Mesendoderm (in vitro differentiated cells): Measurements from ENCODE around the gene PHOX2A.
"Not testable (repeated sequence)": the region's sequence is repeated elsewhere in the genome, so short reads cannot be mapped to it uniquely, and the experiment has no call there.

Experiments
- DNase-seq: peaks from one replicate; pipeline ENCODE4 v3.0.0; 2013
- H2AK5ac ChIP-seq: 2 replicates; pipeline ENCODE4 v1.6.1; 2013; ENCODE audit warnings: low read length, inconsistent platforms
- H2BK120ac ChIP-seq: 2 replicates; pipeline ENCODE4 v1.6.1; 2013; ENCODE audit warnings: low read depth, mild to moderate bottlenecking, low read length, moderate library complexity, mixed read lengths
- H2BK15ac ChIP-seq: replicated peaks from 2 replicates; pipeline ENCODE4 v1.6.1; 2013; ENCODE audit warnings: low read depth, mild to moderate bottlenecking, moderate library complexity
- H2BK5ac ChIP-seq: 2 replicates; pipeline ENCODE4 v1.6.1; 2013; ENCODE audit warnings: low read length, inconsistent platforms
- H3K18ac ChIP-seq: 2 replicates; pipeline ENCODE4 v1.6.1; 2013; ENCODE audit warnings: mild to moderate bottlenecking, low read length, mixed read lengths
- H3K23ac ChIP-seq: one replicate; pipeline ENCODE4 v1.6.1; 2013; ENCODE audit warnings: low read length
- H3K27ac ChIP-seq: 2 replicates; pipeline ENCODE4 v1.5.1; 2013; ENCODE audit warnings: low read depth, mild to moderate bottlenecking, inconsistent platforms, low read length, moderate library complexity
- H3K27me3 ChIP-seq: 2 replicates; pipeline ENCODE4 v1.6.1; 2013; ENCODE audit warnings: low read length, control low read depth, mild to moderate bottlenecking, inconsistent platforms; ENCODE audit not compliant: insufficient read depth, poor library complexity
- H3K36me3 ChIP-seq: 2 replicates; pipeline ENCODE4 v1.6.1; 2013; ENCODE audit warnings: low read length, inconsistent platforms; ENCODE audit not compliant: control insufficient read depth, insufficient read depth
- H3K4ac ChIP-seq: one replicate; pipeline ENCODE4 v1.6.1; 2013; ENCODE audit warnings: low read depth, mild to moderate bottlenecking, low read length, moderate library complexity
- H3K4me1 ChIP-seq: 2 replicates; pipeline ENCODE4 v1.6.1; 2013; ENCODE audit warnings: low read depth, low read length, inconsistent platforms; ENCODE audit not compliant: control insufficient read depth
- H3K4me2 ChIP-seq: 2 replicates; pipeline ENCODE4 v1.6.1; 2013; ENCODE audit warnings: low read length
- H3K4me3 ChIP-seq: 2 replicates; pipeline ENCODE4 v1.5.1; 2013; ENCODE audit warnings: mild to moderate bottlenecking, low read length
- H3K56ac ChIP-seq: one replicate; pipeline ENCODE4 v1.6.1; 2013; ENCODE audit warnings: low read length
- H3K79me1 ChIP-seq: 2 replicates; pipeline ENCODE4 v1.6.1; 2013; ENCODE audit warnings: low read length, inconsistent platforms
- H3K79me2 ChIP-seq: 2 replicates; pipeline ENCODE4 v1.6.1; 2013; ENCODE audit warnings: mild to moderate bottlenecking, low read length; ENCODE audit not compliant: control insufficient read depth, insufficient read depth
- H3K9ac ChIP-seq: 2 replicates; pipeline ENCODE4 v1.6.1; 2013; ENCODE audit warnings: low read length, inconsistent platforms
- H4K5ac ChIP-seq: one replicate; pipeline ENCODE4 v1.6.1; 2013; ENCODE audit warnings: low read length
- H4K8ac ChIP-seq: one replicate; pipeline ENCODE4 v1.6.1; 2013; ENCODE audit warnings: low read depth, mild to moderate bottlenecking, control low read depth, low read length, moderate library complexity
- WGBS: extraction: QIAGEN DNeasy Blood & Tissue Kit; methylation state at CpG from one replicate; pipeline ENCODE4 v1.1.7; 2013; ENCODE audit warnings: low lambda C conversion rate, missing lambda C conversion rate; ENCODE audit not compliant: insufficient coverage; ENCODE audit errors: extremely low coverage; 5-methylcytosine and 5-hydroxymethylcytosine counted together

The PHOX2A gene

DNA sequence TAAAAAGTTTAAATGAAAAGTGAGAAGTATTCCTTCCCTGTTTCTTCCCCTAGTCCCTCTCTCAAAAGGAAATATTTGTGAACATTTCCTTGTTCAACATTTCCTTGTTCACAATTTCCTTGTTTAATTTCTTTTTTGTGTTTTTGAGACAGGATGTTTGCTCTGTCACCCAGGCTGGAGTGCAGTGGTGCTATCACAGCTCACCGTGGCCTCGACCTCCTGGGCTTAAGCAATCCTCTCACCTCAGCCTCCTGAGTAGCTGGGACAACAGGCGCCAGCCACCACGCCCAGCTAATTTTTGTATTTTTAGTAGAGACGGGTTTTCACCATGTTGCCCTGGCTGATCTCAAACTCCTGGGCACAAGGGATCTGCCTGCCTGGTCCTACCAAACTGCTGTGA is 23.0 kb upstream of the PHOX2A start:
- not testable (repeated sequence) for H3K4me3 ChIP-seq, DNase-seq, H3K4me1 ChIP-seq, H3K23ac ChIP-seq, H3K36me3 ChIP-seq, H3K18ac ChIP-seq, H3K27ac ChIP-seq, H3K4me2 ChIP-seq, H4K8ac ChIP-seq, H3K79me1 ChIP-seq, H3K4ac ChIP-seq, H4K5ac ChIP-seq, H2BK15ac ChIP-seq, H3K9ac ChIP-seq, H2BK5ac ChIP-seq, H3K79me2 ChIP-seq, H3K27me3 ChIP-seq, H2BK120ac ChIP-seq, H2AK5ac ChIP-seq, H3K56ac ChIP-seq
- WGBS = no CpG with 5 or more reads among the region's 5 CpGs

DNA sequence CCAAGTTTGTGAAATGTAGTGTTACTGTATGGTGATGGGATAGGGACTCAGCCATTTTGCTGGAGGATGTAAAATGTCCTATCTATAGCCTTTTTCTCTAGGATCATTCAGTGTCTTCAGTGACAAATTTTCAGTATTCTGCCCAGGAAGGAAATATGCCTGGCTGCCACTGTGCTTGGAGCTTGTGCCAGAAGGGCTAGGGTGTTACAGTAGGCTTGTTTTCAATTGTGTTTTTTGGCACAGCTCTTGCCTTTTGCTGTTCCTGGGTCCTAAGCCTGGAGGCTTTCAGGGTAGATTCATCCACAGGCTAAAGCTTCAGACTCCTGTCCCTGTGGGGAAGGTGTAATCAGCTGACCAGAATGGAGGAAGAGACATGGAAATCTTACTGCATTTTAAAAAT is 22.0 kb upstream of the PHOX2A start:
- no peaks in the 10 kb centered on the region for H3K4me1 ChIP-seq
- H2AK5ac ChIP-seq = no peak overlapping the region
- H3K27me3 ChIP-seq = peaks cover 1% of the 10 kb centered on the region
- no peaks in the 10 kb centered on the region for H3K36me3 ChIP-seq
- H3K79me2 ChIP-seq = no peaks in the 10 kb centered on the region
- H3K23ac ChIP-seq = no peak overlapping the region
- no peaks in the 10 kb centered on the region for H3K79me1 ChIP-seq
- H3K9ac ChIP-seq = no peak overlapping the region
- no peak overlapping the region for H2BK5ac ChIP-seq
- no peak overlapping the region for H3K27ac ChIP-seq
- no peak overlapping the region for H2BK15ac ChIP-seq
- no peak overlapping the region for H2BK120ac ChIP-seq
- H4K5ac ChIP-seq = no peak overlapping the region
- no peak overlapping the region for H3K18ac ChIP-seq
- H3K4ac ChIP-seq = no peak overlapping the region
- H4K8ac ChIP-seq = no peak overlapping the region
- no peak for DNase-seq
- H3K4me2 ChIP-seq = no peak overlapping the region
- H3K4me3 ChIP-seq = no peak overlapping the region
- no peak overlapping the region for H3K56ac ChIP-seq

DNA sequence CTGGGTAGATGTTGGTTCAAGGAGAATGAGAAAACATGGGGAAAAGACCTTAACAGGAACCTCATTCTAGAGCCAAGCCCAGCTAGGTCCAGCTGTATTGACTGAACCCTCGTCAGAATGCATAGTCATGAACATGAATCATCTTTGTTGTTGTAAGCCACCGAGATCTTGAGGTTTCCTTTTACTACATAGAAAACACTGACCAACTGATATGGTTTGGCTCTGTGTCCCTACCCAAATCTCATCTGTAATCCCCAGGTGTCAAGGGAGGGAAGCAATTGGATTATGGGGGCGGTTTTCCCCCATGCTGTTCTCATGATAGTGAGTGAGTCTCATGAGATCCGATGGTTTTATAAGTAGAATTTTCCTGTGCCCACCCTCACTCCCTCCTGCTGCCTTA is 19.4 kb upstream of the PHOX2A start:
- Histone ChIP-seq H3K79me1 (no peaks in the 10 kb centered on the region), H3K36me3 (no peaks in the 10 kb centered on the region), H2BK120ac (no peak overlapping the region), H2BK5ac (no peak overlapping the region), H3K23ac (no peak overlapping the region), H4K5ac (no peak overlapping the region), H3K79me2 (no peaks in the 10 kb centered on the region), H3K4me3 (no peak overlapping the region), H4K8ac (no peak overlapping the region), H3K27me3 (peaks cover 1% of the 10 kb centered on the region), H3K4ac (no peak overlapping the region), H3K9ac (no peak overlapping the region), H3K4me2 (no peak overlapping the region), H3K56ac (no peak overlapping the region), H3K18ac (no peak overlapping the region), H2AK5ac (no peak overlapping the region), H3K27ac (no peak overlapping the region), H3K4me1 (no peaks in the 10 kb centered on the region), H2BK15ac (no peak overlapping the region)
- no peak for DNase-seq
- no CpG with 5 or more reads among the region's 4 CpGs for WGBS

DNA sequence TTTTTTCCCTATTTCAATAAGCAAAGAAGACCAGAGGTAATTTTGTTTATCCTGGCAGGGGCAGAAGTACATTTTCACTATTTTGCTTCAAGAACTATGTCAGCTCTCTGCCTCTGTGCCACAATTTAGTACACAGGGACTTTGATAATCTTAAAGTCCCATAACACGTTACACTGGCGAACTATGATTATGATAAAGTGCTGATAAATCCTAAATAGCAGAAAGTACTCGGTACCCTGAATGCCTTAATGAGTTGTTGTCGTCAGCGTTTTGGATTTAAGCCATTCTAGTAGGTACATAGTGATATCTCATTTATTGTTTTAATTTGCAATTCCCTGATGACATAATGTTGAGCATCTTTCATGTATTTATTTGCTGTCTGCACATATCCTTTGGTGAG is 16.6 kb upstream of the PHOX2A start:
- H3K4me1 ChIP-seq = no peaks in the 10 kb centered on the region
- H2BK5ac ChIP-seq = no peak overlapping the region
- no peak overlapping the region for H2BK120ac ChIP-seq
- WGBS = no CpG with 5 or more reads among the region's 5 CpGs
- H4K8ac ChIP-seq = no peak overlapping the region
- H3K79me2 ChIP-seq = no peaks in the 10 kb centered on the region
- H3K36me3 ChIP-seq = no peaks in the 10 kb centered on the region
- H3K4ac ChIP-seq = no peak overlapping the region
- no peak for DNase-seq
- H3K18ac ChIP-seq = no peak overlapping the region
- no peak overlapping the region for H3K4me2 ChIP-seq
- no peak overlapping the region for H3K27ac ChIP-seq
- H2BK15ac ChIP-seq = no peak overlapping the region
- no peak overlapping the region for H3K56ac ChIP-seq
- H3K23ac ChIP-seq = no peak overlapping the region
- no peak overlapping the region for H4K5ac ChIP-seq
- H3K4me3 ChIP-seq = no peak overlapping the region
- H3K9ac ChIP-seq = no peak overlapping the region
- no peaks in the 10 kb centered on the region for H3K27me3 ChIP-seq
- no peaks in the 10 kb centered on the region for H3K79me1 ChIP-seq
- H2AK5ac ChIP-seq = no peak overlapping the region

DNA sequence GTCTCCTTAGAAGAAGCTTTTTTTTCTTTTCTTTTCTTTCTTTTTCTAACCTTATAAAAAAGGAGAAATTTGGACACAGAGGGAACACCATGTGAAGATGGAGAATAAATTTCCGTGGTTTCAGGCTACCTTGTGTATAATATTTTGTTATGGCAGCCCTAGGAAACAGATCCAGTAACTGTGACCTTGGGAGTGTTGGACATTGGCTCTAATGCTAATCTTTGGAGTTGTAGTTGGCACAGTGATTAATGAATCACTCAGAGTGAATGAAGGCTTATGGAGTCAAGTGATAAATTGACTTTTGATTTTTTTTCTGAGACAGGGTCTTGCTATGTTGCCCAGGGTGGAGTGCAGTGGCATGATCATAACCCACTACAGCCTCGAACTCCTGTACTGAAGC is 15.5 kb upstream of the PHOX2A start:
- Histone ChIP-seq H3K9ac (no peak overlapping the region), H3K79me1 (no peaks in the 10 kb centered on the region), H3K4me1 (no peaks in the 10 kb centered on the region), H3K23ac (no peak overlapping the region), H3K36me3 (no peaks in the 10 kb centered on the region), H2BK15ac (no peak overlapping the region), H3K27me3 (no peaks in the 10 kb centered on the region), H3K56ac (no peak overlapping the region), H4K5ac (no peak overlapping the region), H2AK5ac (no peak overlapping the region), H3K27ac (no peak overlapping the region), H3K4me2 (no peak overlapping the region), H3K4me3 (no peak overlapping the region), H3K79me2 (no peaks in the 10 kb centered on the region), H3K4ac (no peak overlapping the region), H4K8ac (no peak overlapping the region), H3K18ac (no peak overlapping the region), H2BK5ac (no peak overlapping the region), H2BK120ac (no peak overlapping the region)
- no CpG with 5 or more reads among the region's 2 CpGs for WGBS
- no peak for DNase-seq

DNA sequence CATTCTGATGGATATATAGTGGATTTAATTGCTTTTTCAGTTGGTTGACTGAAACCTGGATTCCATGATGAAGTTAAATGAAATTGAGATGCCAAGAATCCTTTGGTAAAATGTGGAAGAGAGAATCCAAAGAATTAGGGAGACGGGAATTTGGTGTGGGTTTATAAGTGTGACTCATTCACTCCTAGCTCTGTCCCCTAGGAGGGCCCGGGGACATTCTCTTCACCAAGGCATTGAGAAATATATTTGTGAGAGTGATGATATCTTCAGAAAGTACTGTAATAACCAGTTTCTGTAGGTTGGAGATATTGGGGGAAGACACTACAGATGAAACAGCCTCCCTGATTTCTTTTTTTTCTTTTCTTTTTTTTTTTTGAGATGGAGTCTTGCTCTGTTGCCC is 13.6 kb upstream of the PHOX2A start:
- Histone ChIP-seq H3K79me2 (no peaks in the 10 kb centered on the region), H3K27me3 (no peaks in the 10 kb centered on the region)
- no CpG with 5 or more reads among the region's 2 CpGs for whole genome bisulfite sequencing

More for the DNA sequence above, 13.6 kb upstream of the PHOX2A start:
- no peak overlapping the region for H4K5ac ChIP-seq
- H2BK120ac ChIP-seq = no peak overlapping the region
- H3K4me2 ChIP-seq = no peak overlapping the region
- no peak overlapping the region for H3K23ac ChIP-seq
- no peak overlapping the region for H3K4ac ChIP-seq
- no peak overlapping the region for H4K8ac ChIP-seq
- no peak overlapping the region for H2BK15ac ChIP-seq
- no peak overlapping the region for H3K4me3 ChIP-seq
- no peak overlapping the region for H3K9ac ChIP-seq
- H3K36me3 ChIP-seq = no peaks in the 10 kb centered on the region
- H3K27ac ChIP-seq = no peak overlapping the region
- no peak overlapping the region for H3K56ac ChIP-seq
- no peaks in the 10 kb centered on the region for H3K79me1 ChIP-seq
- no peak overlapping the region for H3K18ac ChIP-seq
- no peaks in the 10 kb centered on the region for H3K4me1 ChIP-seq
- H2BK5ac ChIP-seq = no peak overlapping the region
- DNase-seq = no peak
- no peak overlapping the region for H2AK5ac ChIP-seq
